DMS53 (cell line): ENCODE data around the gene TRPM5.

ENCODE experiments used
- DNase-seq: peaks from one replicate; lab custom pipeline; 2025; lab: John Stamatoyannopoulos, UW

Gene TRPM5

GRCh38 chr11:2402890-2403645 is 41.2 kb downstream of the TRPM5 start:
- no peak for DNase-seq

- DNase-seq, result no peak
Measured at GRCh38 chr11:2402106-2402505, 42.2 kb downstream of the TRPM5 start.

GRCh38 chr11:2401436-2401984 is 42.8 kb downstream of the TRPM5 start:
- DNase-seq, result peak; percentile 45

GRCh38 chr11:2400762-2401435 is 43.4 kb downstream of the TRPM5 start:
- peak; percentile 61 for DNase-seq

- DNase-seq, result peak; percentile 100
Measured at GRCh38 chr11:2400069-2400761, 44.1 kb downstream of the TRPM5 start, which contains the start of gene TSSC4. TSSC4 (plus strand) TSS chr11:2400750; CDS start chr11:2402634, 1,884 bp downstream.

GRCh38 chr11:2399488-2400068 is 44.7 kb downstream of the TRPM5 start:
- peak; percentile 72 for DNase-seq

GRCh38 chr11:2398664-2399355 is 45.5 kb downstream of the TRPM5 start:
- DNase-seq, result no peak

GRCh38 chr11:2397005-2397404 is 47.3 kb downstream of the TRPM5 start:
- no peak for DNase-seq

- DNase-seq, result no peak
Measured at GRCh38 chr11:2396471-2396870, 47.8 kb downstream of the TRPM5 start.

GRCh38 chr11:2395856-2396255 is 48.5 kb downstream of the TRPM5 start:
- DNase-seq, result no peak

- DNase-seq, result no peak
Measured at GRCh38 chr11:2395211-2395730, 49.0 kb downstream of the TRPM5 start.

GRCh38 chr11:2394818-2395105 is 49.6 kb downstream of the TRPM5 start:
- no peak for DNase-seq
